ENCODE measurements around the gene MAMDC2.

The MAMDC2 gene

DNA sequence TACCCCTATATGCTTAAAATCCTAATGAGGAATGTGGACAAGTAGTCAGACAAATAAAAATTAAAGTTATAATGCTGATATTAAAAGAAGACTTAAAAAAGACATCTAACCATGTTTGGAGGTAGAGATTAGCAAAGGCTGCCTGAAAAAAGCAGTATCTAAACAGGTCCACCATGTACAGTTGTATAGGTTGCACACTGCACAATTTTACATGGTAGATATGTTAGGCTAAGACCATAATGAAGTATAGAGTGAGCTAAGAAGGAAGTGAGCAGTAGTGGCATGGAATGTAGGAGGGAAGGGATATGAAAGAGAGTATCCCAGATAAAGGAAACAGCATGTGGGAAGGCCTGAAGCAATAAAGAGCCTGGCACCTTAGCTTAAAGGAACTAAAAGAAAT lies 51.1 kb downstream of the MAMDC2 start:
- Histone ChIP-seq H3K79me2 (ENCODE audit: insufficient read depth, low read length) (no peaks in the 10 kb centered on the region), H3K27me3 (ENCODE audit: low read length) (no peaks in the 10 kb centered on the region), H3K4me3 (ENCODE audit: insufficient read depth, low read length, poor library complexity, severe bottlenecking) (no peak overlapping the region), H4K20me1 (ENCODE audit: low read depth, low read length) (no peaks in the 10 kb centered on the region), H3K9me2 (replicated peaks; ENCODE audit: insufficient read depth, low read length) (no peaks in the 10 kb centered on the region), H3F3A (ENCODE audit: insufficient read depth) (no peaks in the 10 kb centered on the region), H3K27ac (ENCODE audit: low read depth, low read length) (no peak overlapping the region), H3K36me3 (ENCODE audit: low read length) (no peaks in the 10 kb centered on the region), H3K4me2 (ENCODE audit: low read depth, low read length, poor library complexity, severe bottlenecking) (no peak overlapping the region), H3K9ac (ENCODE audit: low read length) (no peak overlapping the region), H3K9me3 (ENCODE audit: insufficient read depth, low read length) (no peaks in the 10 kb centered on the region), H2AFZ (ENCODE audit: low read depth, low read length, severe bottlenecking) (no peak overlapping the region)
- TF ChIP-seq, protein P1, sequence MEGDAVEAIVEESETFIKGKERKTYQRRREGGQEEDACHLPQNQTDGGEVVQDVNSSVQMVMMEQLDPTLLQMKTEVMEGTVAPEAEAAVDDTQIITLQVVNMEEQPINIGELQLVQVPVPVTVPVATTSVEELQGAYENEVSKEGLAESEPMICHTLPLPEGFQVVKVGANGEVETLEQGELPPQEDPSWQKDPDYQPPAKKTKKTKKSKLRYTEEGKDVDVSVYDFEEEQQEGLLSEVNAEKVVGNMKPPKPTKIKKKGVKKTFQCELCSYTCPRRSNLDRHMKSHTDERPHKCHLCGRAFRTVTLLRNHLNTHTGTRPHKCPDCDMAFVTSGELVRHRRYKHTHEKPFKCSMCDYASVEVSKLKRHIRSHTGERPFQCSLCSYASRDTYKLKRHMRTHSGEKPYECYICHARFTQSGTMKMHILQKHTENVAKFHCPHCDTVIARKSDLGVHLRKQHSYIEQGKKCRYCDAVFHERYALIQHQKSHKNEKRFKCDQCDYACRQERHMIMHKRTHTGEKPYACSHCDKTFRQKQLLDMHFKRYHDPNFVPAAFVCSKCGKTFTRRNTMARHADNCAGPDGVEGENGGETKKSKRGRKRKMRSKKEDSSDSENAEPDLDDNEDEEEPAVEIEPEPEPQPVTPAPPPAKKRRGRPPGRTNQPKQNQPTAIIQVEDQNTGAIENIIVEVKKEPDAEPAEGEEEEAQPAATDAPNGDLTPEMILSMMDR (IDR thresholded peaks at IDR 0.05; ENCODE audit: insufficient read depth, low read length, poor library complexity, severe bottlenecking), result no peak
- TF ChIP-seq EZH2phosphoT487 (conservative IDR thresholded peaks at IDR 0.05; ENCODE audit: low read length), result no peak

DNA sequence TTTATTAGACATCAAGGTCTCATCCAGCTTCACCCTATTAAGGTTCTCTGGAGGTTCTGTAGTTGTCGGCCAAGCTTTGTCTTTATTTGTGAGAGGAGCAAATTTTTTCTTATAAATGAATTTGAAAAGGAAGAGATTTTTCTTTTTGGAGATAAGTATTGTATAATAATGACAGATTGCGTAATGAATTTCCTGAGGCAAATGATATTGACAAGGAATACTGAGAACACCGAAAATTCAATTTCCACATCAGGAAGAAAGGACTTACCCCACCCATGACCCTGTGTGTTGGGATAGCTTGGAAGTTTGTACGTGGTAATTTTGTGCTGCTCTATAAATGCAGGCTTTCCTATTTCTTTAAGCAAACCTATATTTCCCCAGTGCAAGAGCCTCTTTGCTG lies 53.5 kb downstream of the MAMDC2 start:
- H3K27me3 ChIP-seq (ENCODE audit: low read length), result no peaks in the 10 kb centered on the region
- H3K9ac ChIP-seq (ENCODE audit: low read length), result no peak overlapping the region
- H3K9me2 ChIP-seq (replicated peaks; ENCODE audit: insufficient read depth, low read length), result no peaks in the 10 kb centered on the region
- no peaks in the 10 kb centered on the region for H3K36me3 ChIP-seq (ENCODE audit: low read length)
- no peak overlapping the region for H3K4me2 ChIP-seq (ENCODE audit: low read depth, low read length, poor library complexity, severe bottlenecking)
- H3K27ac ChIP-seq (ENCODE audit: low read depth, low read length), result no peak overlapping the region
- H2AFZ ChIP-seq (ENCODE audit: low read depth, low read length, severe bottlenecking), result no peak overlapping the region
- no peak for TF ChIP-seq EZH2phosphoT487 (conservative IDR thresholded peaks at IDR 0.05; ENCODE audit: low read length)
- TF ChIP-seq, protein P1 (IDR thresholded peaks at IDR 0.05; ENCODE audit: insufficient read depth, low read length, poor library complexity, severe bottlenecking), result no peak
- H3F3A ChIP-seq (ENCODE audit: insufficient read depth), result no peaks in the 10 kb centered on the region
- H3K9me3 ChIP-seq (ENCODE audit: insufficient read depth, low read length), result no peaks in the 10 kb centered on the region
- H3K4me3 ChIP-seq (ENCODE audit: insufficient read depth, low read length, poor library complexity, severe bottlenecking), result no peak overlapping the region
- no peaks in the 10 kb centered on the region for H3K79me2 ChIP-seq (ENCODE audit: insufficient read depth, low read length)
- H4K20me1 ChIP-seq (ENCODE audit: low read depth, low read length), result no peaks in the 10 kb centered on the region

DNA sequence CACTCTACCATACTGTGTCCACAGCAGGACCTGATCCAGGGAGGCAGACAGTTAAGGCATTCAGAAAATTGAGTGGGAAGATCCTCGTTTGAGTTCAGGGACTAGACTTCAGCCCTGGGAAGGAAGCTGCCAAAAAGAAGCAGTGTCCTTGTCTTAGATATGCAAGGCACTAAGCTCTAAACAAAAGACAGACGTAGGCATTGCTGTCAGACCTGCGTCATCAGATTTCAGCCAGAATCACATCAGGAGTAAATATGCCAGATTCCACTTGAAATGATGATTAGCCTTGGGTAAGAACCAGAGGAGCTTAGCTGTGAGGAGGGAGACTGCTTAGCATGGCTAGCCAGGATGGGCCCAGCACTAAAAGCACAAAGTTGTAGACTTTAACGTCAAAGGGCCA lies 56.7 kb downstream of the MAMDC2 start:
- Histone ChIP-seq H3K9me3 (ENCODE audit: insufficient read depth, low read length) (no peaks in the 10 kb centered on the region), H3K27ac (ENCODE audit: low read depth, low read length) (no peak overlapping the region), H3K9ac (ENCODE audit: low read length) (no peak overlapping the region), H3K27me3 (ENCODE audit: low read length) (no peaks in the 10 kb centered on the region), H4K20me1 (ENCODE audit: low read depth, low read length) (no peaks in the 10 kb centered on the region), H3K9me2 (replicated peaks; ENCODE audit: insufficient read depth, low read length) (no peaks in the 10 kb centered on the region), H3F3A (ENCODE audit: insufficient read depth) (no peaks in the 10 kb centered on the region), H3K4me2 (ENCODE audit: low read depth, low read length, poor library complexity, severe bottlenecking) (no peak overlapping the region), H3K79me2 (ENCODE audit: insufficient read depth, low read length) (no peaks in the 10 kb centered on the region), H3K4me3 (ENCODE audit: insufficient read depth, low read length, poor library complexity, severe bottlenecking) (no peak overlapping the region), H3K36me3 (ENCODE audit: low read length) (no peaks in the 10 kb centered on the region), H2AFZ (ENCODE audit: low read depth, low read length, severe bottlenecking) (no peak overlapping the region)
- TF ChIP-seq, protein P1 (IDR thresholded peaks at IDR 0.05; ENCODE audit: insufficient read depth, low read length, poor library complexity, severe bottlenecking), result no peak
- no peak for TF ChIP-seq EZH2phosphoT487 (conservative IDR thresholded peaks at IDR 0.05; ENCODE audit: low read length)
